HCT116 (cell line): Measurements from ENCODE around the gene PNKP. TPM values are rescaled to one million over a fixed set of nuclear protein-coding genes. Genes with fewer than 3 reads are reported as not detected.

Experiments used
- ATAC-seq: fragments of 200-7000 bp; cut with Tn5 transposase; 2 replicates; pipeline ENCODE4 v1.9.1; 2020; ENCODE audit warnings: mild to moderate bottlenecking, moderate library complexity
- BruUV-seq: library from RNA; stranded (reverse); fragments of 400-500 nt; replicated peaks from 2 replicates; lab custom pipeline; 2021; lab: Mats Ljungman, UMichigan
- CTCF ChIA-PET: fragments of 300-600 bp; sonication (Branson Sonifier 250); formaldehyde crosslinking; loops from one replicate; lab custom pipeline; 2021; ENCODE audit warnings: antibody characterized with exemption; lab: Charles Lee
- POLR2A ChIA-PET: fragments of 300-600, 350-600 bp; sonication (Branson Sonifier 250); formaldehyde crosslinking; loops from one replicate; lab custom pipeline; 2021; ENCODE audit warnings: antibody characterized with exemption; lab: Charles Lee
- RAD21 ChIA-PET, 2 experiments: fragments of 300-600 bp; sonication (Branson Sonifier 250); formaldehyde crosslinking; loops; one replicate each; lab custom pipeline; 2023; ENCODE audit warnings: low total read pairs in 2 of 2; ENCODE audit not compliant: uncharacterized antibody in 2 of 2, unreplicated experiment in 2 of 2, low non-redundant PET in 1 of 2; lab: Charles Lee
- DNase-seq: peaks from one replicate; pipeline ENCODE4 v3.0.0-alpha.2; 2010; ENCODE audit warnings: low read depth, low spot score
- H2AFZ ChIP-seq: fragments of 200-600 bp; shearing (Covaris generic), sonication (generic); 2 replicates; pipeline ENCODE4 v1.6.1; 2017; ENCODE audit warnings: low read depth, mixed run types, mixed read lengths, antibody characterized with exemption, low read length; ENCODE audit not compliant: poor library complexity, severe bottlenecking
- H3K27ac ChIP-seq: 2 replicates; pipeline ENCODE4 v1.5.1; 2012; ENCODE audit warnings: low read depth, low read length
- H3K27me3 ChIP-seq: fragments of 200-600 bp; sonication (generic); 2 replicates; pipeline ENCODE4 v1.6.1; 2016; ENCODE audit warnings: mixed run types, low read length, mixed read lengths; ENCODE audit not compliant: insufficient read depth
- H3K36me3 ChIP-seq, 2 experiments: fragments of 200-500 bp in 1 of 2; fragments of 200-600 bp in 1 of 2; sonication (Bioruptor generic) in 1 of 2; sonication (generic) in 1 of 2; 2 replicates each; pipeline versions ENCODE4 v1.5.1 to v1.6.1; 2014 to 2016; ENCODE audit warnings: low read length in 2 of 2, inconsistent platforms in 1 of 2, mixed read lengths in 1 of 2, mixed run types in 1 of 2; ENCODE audit not compliant: insufficient read depth in 2 of 2, control insufficient read depth in 1 of 2
- H3K4me1 ChIP-seq, 2 experiments: fragments of 200-600 bp in 1 of 2; sonication (generic) in 1 of 2; 2 replicates each; pipeline versions ENCODE4 v1.5.1 to v1.6.1; 2012 to 2017; ENCODE audit warnings: low read length in 2 of 2, inconsistent platforms in 1 of 2, mild to moderate bottlenecking in 1 of 2, mixed read lengths in 1 of 2, mixed run types in 1 of 2, moderate library complexity in 1 of 2; ENCODE audit not compliant: insufficient read depth in 2 of 2, control insufficient read depth in 1 of 2
- H3K4me2 ChIP-seq: fragments of 200-600 bp; sonication (generic); 2 replicates; pipeline ENCODE4 v1.6.1; 2017; ENCODE audit warnings: mixed run types, low read length, mixed read lengths
- H3K4me3 ChIP-seq, 2 experiments: fragments of 200-600 bp in 1 of 2; sonication (generic) in 1 of 2; replicated peaks in 1 of 2; 2 replicates each; pipeline ENCODE4 v1.5.1; 2011 to 2016; ENCODE audit warnings: low read length in 2 of 2, control low read depth in 1 of 2, low read depth in 1 of 2, mild to moderate bottlenecking in 1 of 2, mixed read lengths in 1 of 2, mixed run types in 1 of 2
- H3K79me2 ChIP-seq: fragments of 200-600 bp; sonication (generic); 2 replicates; pipeline ENCODE4 v1.6.1; 2017; ENCODE audit warnings: mild to moderate bottlenecking, mixed run types, low read length, moderate library complexity, mixed read lengths; ENCODE audit not compliant: insufficient read depth
- H3K9ac ChIP-seq: fragments of 200-600 bp; sonication (generic); 2 replicates; pipeline ENCODE4 v1.6.1; 2016; ENCODE audit warnings: low read length, mixed read lengths
- H3K9me2 ChIP-seq: fragments of 200-600 bp; sonication (generic), shearing (Covaris generic); 2 replicates; pipeline ENCODE4 v1.6.1; 2017; ENCODE audit warnings: mixed run types, mild to moderate bottlenecking, moderate library complexity; ENCODE audit not compliant: insufficient read depth
- H3K9me3 ChIP-seq, 2 experiments: fragments of 200-500 bp in 1 of 2; fragments of 200-600 bp in 1 of 2; sonication (Bioruptor generic) in 1 of 2; sonication (generic) in 1 of 2; 2 replicates each; pipeline ENCODE4 v1.6.1; 2014 to 2017; ENCODE audit warnings: low read length in 2 of 2, mixed read lengths in 2 of 2, inconsistent platforms in 1 of 2, low read depth in 1 of 2, mild to moderate bottlenecking in 1 of 2, mixed run types in 1 of 2, moderate library complexity in 1 of 2; ENCODE audit not compliant: control insufficient read depth in 1 of 2, insufficient read depth in 1 of 2
- H4K20me1 ChIP-seq: fragments of 200-600 bp; sonication (generic), shearing (Covaris generic); 2 replicates; pipeline ENCODE4 v1.6.1; 2017; ENCODE audit warnings: mixed run types, mild to moderate bottlenecking, moderate library complexity; ENCODE audit not compliant: insufficient read depth
- CBX3 ChIP-seq: IDR thresholded peaks from 2 replicates; pipeline ENCODE4 v1.6.1; 2012; ENCODE audit warnings: low read depth
- ELF1 ChIP-seq: IDR thresholded peaks from 2 replicates; pipeline ENCODE4 v1.6.1; 2012; ENCODE audit warnings: low read depth, borderline replicate concordance
- POLR2AphosphoS5 ChIP-seq: IDR thresholded peaks from 2 replicates; pipeline ENCODE4 v1.6.1; 2011; ENCODE audit warnings: mild to moderate bottlenecking, low read depth, low read length, moderate library complexity
- ZFX ChIP-seq: fragments of 450-650 bp; IDR thresholded peaks from 2 replicates; pipeline ENCODE4 v1.6.1; 2017
- intact Hi-C: fragments of 100-400 bp; cut with micrococcal nuclease; formaldehyde crosslinking; loops from 2 replicates; pipeline ENCODE4 v1.10.0; 2022
- total RNA-seq: library from RNA; stranded (reverse); gene quantifications from one replicate; pipeline ENCODE4 v1.2.1, GENCODE V29; 2021; ENCODE audit not compliant: unreplicated experiment

PNKP gene
- total RNA-seq, 1 experiment from 2014 or later = 129 TPM

GRCh38 chr19:49861107-49861506, 6.3 kb downstream of the PNKP start:
- H3K36me3 ChIP-seq = peaks cover 15 to 44% of the 10 kb centered on the region in 2 experiments
- H3K79me2 ChIP-seq = peaks cover 34% of the 10 kb centered on the region
- no peak for TF ChIP-seq ZFX
- TF ChIP-seq ELF1 = no peak
- peak overlapping the region; percentile 40 for H3K27ac ChIP-seq
- intact Hi-C loops = no loop called here
- no peak overlapping the region for H3K4me3 ChIP-seq
- DNase-seq = no peak
- ChIA-PET RAD21 (no interaction called here), POLR2A (interaction anchor here (1.0 kb wide), 1 partner anchor 8 kb away, joined by 4 read pairs; no protein-coding TSS in a partner anchor), CTCF (no interaction called here)
- H3K9me2 ChIP-seq = no peaks in the 10 kb centered on the region
- peaks cover 5% of the 10 kb centered on the region; the same call in 1 of the 2 replicates for H4K20me1 ChIP-seq
- H3K9ac ChIP-seq = no peak overlapping the region
- BruUV-seq = no TSS peak
- no peaks in the 10 kb centered on the region for H3K9me3 ChIP-seq
- no peak overlapping the region for H2AFZ ChIP-seq
- ATAC-seq = no peak
- H3K4me1 ChIP-seq = peaks cover 8 to 47% of the 10 kb centered on the region in 2 experiments; a peak in 2 of 4 replicates
- H3K27me3 ChIP-seq = no peaks in the 10 kb centered on the region
- no peak overlapping the region for H3K4me2 ChIP-seq

- TF ChIP-seq CBX3 (no peak), POLR2AphosphoS5 (peak; percentile 18; the same call in 1 of the 2 replicates)
- Histone ChIP-seq H3K4me2 (no peak overlapping the region), H3K9me3 (no peaks in the 10 kb centered on the region), H3K4me3 (no peak overlapping the region), H3K4me1 (peaks cover 3 to 41% of the 10 kb centered on the region in 2 experiments; a peak in 2 of 4 replicates), H2AFZ (no peak overlapping the region), H3K9ac (no peak overlapping the region), H3K27me3 (no peaks in the 10 kb centered on the region), H3K79me2 (peaks cover 34% of the 10 kb centered on the region), H4K20me1 (peaks cover 5% of the 10 kb centered on the region; the same call in 1 of the 2 replicates), H3K9me2 (no peaks in the 10 kb centered on the region), H3K27ac (peak overlapping the region; percentile 40), H3K36me3 (peaks cover 17 to 44% of the 10 kb centered on the region in 2 experiments)
- DNase-seq = no peak
- intact Hi-C loops = no loop called here
- no TSS peak for BruUV-seq
- ChIA-PET CTCF (no interaction called here), POLR2A (interaction anchor here (1.0 kb wide), 1 partner anchor 9 kb away, joined by 4 read pairs; no protein-coding TSS in a partner anchor), RAD21 (no interaction called here)
- no peak for ATAC-seq
Measured at GRCh38 chr19:49860336-49861102, 6.9 kb downstream of the PNKP start.
